Heart right ventricle (tissue), 16 donors: ENCODE results near the gene USP44. TPM values are rescaled to one million over a fixed set of nuclear protein-coding genes. Genes with fewer than 3 reads are reported as not detected.
"Not testable (repeated sequence)": the region's sequence is repeated elsewhere in the genome, so short reads cannot be mapped to it uniquely, and the experiment has no call there.

Experiments
- ATAC-seq, 8 donors: fragments of 200-7000 bp; cut with Tn5 transposase; one replicate each; pipeline ENCODE4 v1.9.1; 2020; ENCODE audit warnings: mild to moderate bottlenecking in 8 of 8, moderate library complexity in 8 of 8, moderate number of reproducible peaks in 1 of 8
- DNase-seq, 2 donors: peaks; one replicate each; pipeline ENCODE4 v3.0.0-alpha.2; 2020
- H3K27ac ChIP-seq, 10 donors: fragments of 200-600 bp; sonication (generic) in 2 of 10; one replicate each; pipeline versions ENCODE4 v1.5.0 to v1.8.0; 2020 to 2022; ENCODE audit warnings: mild to moderate bottlenecking in 3 of 10
- H3K27me3 ChIP-seq, 7 donors: fragments of 200-600 bp; one replicate each; pipeline ENCODE4 v1.8.0; 2021 to 2022; ENCODE audit warnings: mild to moderate bottlenecking in 2 of 7
- H3K36me3 ChIP-seq, 9 donors: fragments of 200-600 bp; sonication (generic) in 1 of 9; one replicate each; pipeline versions ENCODE4 v1.5.0 to v1.8.0; 2020 to 2022; ENCODE audit warnings: mild to moderate bottlenecking in 2 of 9
- H3K4me1 ChIP-seq, 9 donors: fragments of 200-600 bp; sonication (generic) in 1 of 9; one replicate each; pipeline versions ENCODE4 v1.5.0 to v1.8.0; 2020 to 2022; ENCODE audit warnings: mild to moderate bottlenecking in 4 of 9
- H3K4me3 ChIP-seq, 10 donors: fragments of 200-600 bp; sonication (generic) in 2 of 10; one replicate each; pipeline versions ENCODE4 v1.5.0 to v1.8.0; 2020 to 2022; ENCODE audit warnings: mild to moderate bottlenecking in 7 of 10, moderate library complexity in 2 of 10
- H3K9me3 ChIP-seq, 11 donors: fragments of 200-600 bp in 10 of 11; sonication (generic) in 2 of 11; one replicate each; pipeline versions ENCODE4 v1.5.0 to v1.8.0; 2013 to 2022; ENCODE audit warnings: mild to moderate bottlenecking in 2 of 11, control low read depth in 1 of 11, moderate library complexity in 1 of 11
- CTCF ChIP-seq, 9 donors: fragments of 200-600 bp; sonication (generic) in 2 of 9; IDR thresholded peaks; one replicate each; pipeline versions ENCODE4 v1.5.0 to v1.8.0; 2021 to 2022; ENCODE audit warnings: antibody characterized with exemption in 9 of 9, mild to moderate bottlenecking in 5 of 9, moderate library complexity in 1 of 9
- WGBS, 2 donors: extraction: QIAGEN DNeasy Blood & Tissue Kit; methylation state at CpG; one replicate each; pipeline ENCODE4 v1.1.7; 2013; ENCODE audit warnings: inconsistent platforms in 1 of 2; 5-methylcytosine and 5-hydroxymethylcytosine counted together
- intact Hi-C, 10 donors: fragments of 100-400 bp; cut with DNase I; formaldehyde crosslinking; loops; one replicate each; pipeline versions ENCODE4 v1.11.1 to v1.14.2; 2022
- polyA plus RNA-seq, 2 donors: library from polyadenylated mRNA; stranded (reverse); fragments of 200-250 nt; gene quantifications; one replicate each; pipeline ENCODE4 v1.2.3, GENCODE V29; 2013
- total RNA-seq, 10 donors: library from RNA; stranded (reverse); fragmentation: NEBNext Ultra II Directional in 3 of 10; extraction: Animal tissue kit (Norgen Biotek cat#: 25700) in 3 of 10; gene quantifications; one replicate each; pipeline versions ENCODE4 v1.2.1 to v1.2.4, GENCODE V29; 2021 to 2023
- donor health status: Arrhythmogenic right ventricular cardiomyopathy.
- donor health status: ischemic (EF 13 %, LVEDD 7.1; RV severe dilation, severe dysfunction).
- donor health status: healthy with polysubstance abuse.
- donor health status: DM: no; HTN: yes; CAD: no.
- donor health status: DM: no; HTN: no; CAD: no.
- donor health status: ischemic (EF 25% LVEDD 6.9; RV normal size, moderate dysfunction).
- donor health status: ischemic (EF 25% LVEDD 5.7; RV mildly dilated, moderate dysfunction).
- donor health status: healthy.
- donor health status: DM: yes; HTN: yes; CAD: no.
- donor health status: Ischemic cardiomyopathy.
- donor health status: ischemic (EF 35%, LVEDD 5.7; RV mildly dilated, moderate dysfunction).
- donor health status: nonischemic (EF 11% LVEDD 7.7; RV severe dilation, severe dysfunction).
- donor health status: DM: yes; HTN: yes; CAD: no.
- donor health status: PGD.
- donor health status: ischemic (EF 29% LVEDD 5.4; RV normal size, mild dysfunction).
- donor health status: nonischemic (EF 23%, LVEDD 6.1; RV moderate dilation, normal function).

The USP44 gene
- total and polyA plus RNA-seq, 12 donors, result 0.06 to 0.89 (median 0.31) TPM; not detected in 1

GRCh38 chr12:95571369-95571768 is 20.1 kb upstream of the USP44 start:
- 79 to 91% methylated on average over 2 of the region's 2 CpGs for WGBS, 2 donors
- ATAC-seq (no peak), DNase-seq (no peak)
- Histone ChIP-seq H3K4me3 (no peak overlapping the region), H3K27me3 (peaks cover 0 to 16% (median 0%) of the 10 kb centered on the region in 7 donors), H3K36me3 (no peaks in the 10 kb centered on the region), H3K4me1 (peaks cover 0 to 5% (median 0%) of the 10 kb centered on the region in 9 donors), H3K27ac (no peak overlapping the region), H3K9me3 (no peaks in the 10 kb centered on the region)
- no peak for TF ChIP-seq CTCF (IDR thresholded peaks at IDR 0.05)
- intact Hi-C loops, result no loop called here

- H3K27ac ChIP-seq, intact Hi-C loops, ATAC-seq, H3K4me3 ChIP-seq, DNase-seq, H3K9me3 ChIP-seq, H3K4me1 ChIP-seq, H3K36me3 ChIP-seq, H3K27me3 ChIP-seq: not testable (repeated sequence)
- WGBS, 2 donors, result 94% methylated on average over 10 of the region's 10 CpGs
Measured at GRCh38 chr12:95568045-95568444, 16.8 kb upstream of the USP44 start.

- 72 to 85% methylated on average over 1 of the region's 1 CpG for WGBS, 2 donors
- H3K27me3 ChIP-seq, result no peaks in the 10 kb centered on the region
- intact Hi-C loops, result no loop called here
- DNase-seq, result no peak
- no peaks in the 10 kb centered on the region for H3K9me3 ChIP-seq
- no peak overlapping the region for H3K4me3 ChIP-seq
- H3K27ac ChIP-seq, result no peak overlapping the region
- no peaks in the 10 kb centered on the region for H3K36me3 ChIP-seq
- no peak for TF ChIP-seq CTCF (IDR thresholded peaks at IDR 0.05)
- ATAC-seq, result no peak
- H3K4me1 ChIP-seq, result no peaks in the 10 kb centered on the region
Measured at GRCh38 chr12:95557625-95558024, 6.3 kb upstream of the USP44 start.

- Histone ChIP-seq H3K4me1 (no peaks in the 10 kb centered on the region), H3K9me3 (peaks cover 0 to 2% (median 0%) of the 10 kb centered on the region in 11 donors), H3K27me3 (peaks cover 0 to 13% (median 3%) of the 10 kb centered on the region in 7 donors), H3K36me3 (no peaks in the 10 kb centered on the region), H3K4me3 (no peak overlapping the region), H3K27ac (no peak overlapping the region)
- intact Hi-C loops, result no loop called here
- no peak for TF ChIP-seq CTCF (IDR thresholded peaks at IDR 0.05)
- DNase-seq (no peak), ATAC-seq (no peak)
- WGBS, 2 donors, result 56 to 70% methylated on average over 4 of the region's 4 CpGs
Measured at GRCh38 chr12:95554532-95555071, 3.3 kb upstream of the USP44 start.

- ATAC-seq (no peak), DNase-seq (no peak)
- Histone ChIP-seq H3K4me3 (no peak overlapping the region), H3K27ac (no peak overlapping the region), H3K36me3 (no peaks in the 10 kb centered on the region), H3K4me1 (peaks cover 0 to 8% (median under 1%) of the 10 kb centered on the region in 9 donors), H3K9me3 (peaks cover 0 to 9% (median 0%) of the 10 kb centered on the region in 11 donors), H3K27me3 (peaks cover 0 to 25% (median 13%) of the 10 kb centered on the region in 7 donors)
- intact Hi-C loops, result no loop called here
- TF ChIP-seq CTCF (IDR thresholded peaks at IDR 0.05), result no peak
- 82 to 88% methylated on average over 5 of the region's 5 CpGs for WGBS, 2 donors
Measured at GRCh38 chr12:95553197-95553943, 2.1 kb upstream of the USP44 start.
